HepG2 (cell line): Measurements from ENCODE around the gene SVIP. TPM values are rescaled to one million over a fixed set of nuclear protein-coding genes. Genes with fewer than 3 reads are reported as not detected.

ENCODE experiments used
- ATAC-seq: fragments of 200-7000 bp; cut with Tn5 transposase; 3 replicates; pipeline ENCODE4 v1.9.1; 2020; ENCODE audit warnings: mild to moderate bottlenecking, moderate library complexity
- BruUV-seq: library from RNA; stranded (reverse); fragments of 400-500 nt; replicated peaks from 2 replicates; lab custom pipeline; 2021; lab: Mats Ljungman, UMichigan
- CTCF ChIA-PET: fragments of 300-600 bp; formaldehyde crosslinking; extraction: SDS; loops from one replicate; lab custom pipeline; 2021; ENCODE audit warnings: low total read pairs, inconsistent platforms, low intra/inter-chr PET ratio; lab: Yijun Ruan, JAX
- POLR2A ChIA-PET: fragments of 350-600 bp; sonication (Branson Sonifier 250); formaldehyde crosslinking; loops from one replicate; lab custom pipeline; 2020; ENCODE audit warnings: antibody characterized with exemption, inconsistent platforms; lab: Yijun Ruan, JAX
- DNase-seq: peaks from one replicate; pipeline ENCODE4 v3.0.0-alpha.2; 2015; ENCODE audit warnings: low spot score
- FAIRE-seq: peaks from 3 replicates; lab custom pipeline; 2011; peaks lifted over from hg19 to GRCh38; lab: Jason Lieb, UNC
- H2AFZ ChIP-seq: one replicate; pipeline ENCODE4 v1.6.1; 2011; ENCODE audit warnings: low read length, inconsistent platforms
- H3K27ac ChIP-seq: fragments of 300-600 bp; 3 replicates; pipeline ENCODE4 v1.8.0; 2011; ENCODE audit warnings: mixed run types, mild to moderate bottlenecking, mixed read lengths, low read length, inconsistent platforms; ENCODE audit not compliant: insufficient read depth; ENCODE audit errors: extremely low read length
- H3K27me3 ChIP-seq, 2 experiments: fragments of 200-600 bp in 1 of 2; 2 replicates in 1 of 2; 3 replicates in 1 of 2; pipeline versions ENCODE4 v1.6.0 to v1.8.0; 2011; ENCODE audit warnings: low read length in 2 of 2, mild to moderate bottlenecking in 2 of 2, moderate library complexity in 2 of 2, inconsistent platforms in 1 of 2; ENCODE audit not compliant: insufficient read depth in 2 of 2, control insufficient read depth in 1 of 2
- H3K36me3 ChIP-seq, 2 experiments: fragments of 200-600 bp in 1 of 2; replicated peaks in 1 of 2; 2 replicates in 1 of 2; 3 replicates in 1 of 2; pipeline versions ENCODE4 v1.5.1 to v1.8.0; 2011; ENCODE audit warnings: low read length in 2 of 2, inconsistent platforms in 1 of 2; ENCODE audit not compliant: insufficient read depth in 2 of 2, control insufficient read depth in 1 of 2
- H3K4me1 ChIP-seq: 2 replicates; pipeline ENCODE4 v1.5.1; 2012; ENCODE audit warnings: low read length, inconsistent platforms; ENCODE audit not compliant: insufficient read depth
- H3K4me2 ChIP-seq: 2 replicates; pipeline ENCODE4 v1.6.0; 2011; ENCODE audit warnings: low read depth, low read length, inconsistent platforms
- H3K4me3 ChIP-seq, 3 experiments: fragments of 200-600 bp in 1 of 3; sonication (generic), shearing (Covaris generic) in 1 of 3; replicated peaks in 1 of 3; 2 replicates each; pipeline ENCODE4 v1.5.1; 2011 to 2016; ENCODE audit warnings: low read length in 3 of 3, inconsistent platforms in 2 of 3, low read depth in 2 of 3, mild to moderate bottlenecking in 2 of 3, control low read depth in 1 of 3, mixed read lengths in 1 of 3; ENCODE audit not compliant: insufficient read depth in 1 of 3
- H3K79me2 ChIP-seq: one replicate; pipeline ENCODE4 v1.6.1; 2011; ENCODE audit warnings: low read length, inconsistent platforms; ENCODE audit not compliant: insufficient read depth
- H3K9ac ChIP-seq: 2 replicates; pipeline ENCODE4 v1.6.0; 2011; ENCODE audit warnings: mild to moderate bottlenecking, low read depth, low read length, inconsistent platforms; ENCODE audit not compliant: insufficient read depth
- H3K9me3 ChIP-seq: 2 replicates; pipeline ENCODE4 v1.5.1; 2012; ENCODE audit warnings: mild to moderate bottlenecking, low read length
- H4K20me1 ChIP-seq: 2 replicates; pipeline ENCODE4 v1.6.0; 2011; ENCODE audit warnings: inconsistent platforms, mild to moderate bottlenecking, low read length, moderate library complexity; ENCODE audit not compliant: insufficient read depth
- ARNT2 ChIP-seq: sonication (generic); formaldehyde crosslinking; IDR thresholded peaks from 2 replicates; pipeline ENCODE4 v1.8.0; 2022; ENCODE audit warnings: mild to moderate bottlenecking, low read depth, missing genetic modification reagents, moderate library complexity
- EZH2 ChIP-seq: conservative IDR thresholded peaks from 2 replicates; pipeline ENCODE4 v1.6.1; 2012; ENCODE audit warnings: mild to moderate bottlenecking, low read depth, low read length, moderate library complexity
- ZNF207 ChIP-seq: fragments of 450-650 bp; IDR thresholded peaks from 2 replicates; pipeline ENCODE4 v1.6.1; 2016; ENCODE audit warnings: antibody characterized with exemption, borderline replicate concordance
- ZNF446 ChIP-seq: sonication (generic); formaldehyde crosslinking; IDR thresholded peaks from 2 replicates; pipeline ENCODE4 v1.5.0; 2020; ENCODE audit warnings: mild to moderate bottlenecking, missing genetic modification reagents
- ZSCAN12 ChIP-seq: sonication (generic); formaldehyde crosslinking; IDR thresholded peaks from 2 replicates; pipeline ENCODE4 v1.9.0; 2021; ENCODE audit warnings: mild to moderate bottlenecking, missing genetic modification reagents
- WGBS: methylation state at CpG from one replicate; pipeline ENCODE4 v1.1.6; 2017; ENCODE audit warnings: low lambda C conversion rate; 5-methylcytosine and 5-hydroxymethylcytosine counted together
- in situ Hi-C: cut with HindIII; loops from 2 replicates; pipeline ENCODE4 v1.10.0; 2017; ENCODE audit warnings: low pct_unique_long_range_greater_than_20kb; ENCODE audit not compliant: extremely low pct_ligation_motif_present
- intact Hi-C: fragments of 100-400 bp; cut with micrococcal nuclease; formaldehyde crosslinking; loops from one replicate; pipeline ENCODE4 v1.10.0; 2022; ENCODE audit not compliant: unreplicated experiment
- polyA plus RNA-seq, 8 experiments: library from polyadenylated mRNA; depleted of rRNA in 3 of 8; stranded (reverse) in 7 of 8; unstranded in 1 of 8; fragments of >200 nt; fragmentation: Illumina TruSeq in 4 of 8; extraction: Trizol in 4 of 8; gene quantifications; 2 replicates each; pipeline versions ENCODE4 v1.2.1 to v1.2.3, GENCODE V29; 2011 to 2016; ENCODE audit warnings: low read depth in 4 of 8, missing spikeins in 1 of 8, mixed read lengths in 1 of 8; ENCODE audit not compliant: insufficient read depth in 1 of 8
- total RNA-seq, 5 experiments: library from RNA; depleted of rRNA; stranded (reverse); fragments of >200 nt; fragmentation: Illumina TruSeq; extraction: Trizol; gene quantifications; 2 replicates each; pipeline ENCODE4 v1.2.3, GENCODE V29; 2016; ENCODE audit warnings: low read depth in 1 of 5
- TF ChIP-seq, protein P1 (sequence below): sonication (generic); formaldehyde crosslinking; IDR thresholded peaks from 2 replicates; pipeline ENCODE4 v1.4.0; 2020; ENCODE audit warnings: missing genetic modification reagents
- TF ChIP-seq, protein P2 (sequence below): IDR thresholded peaks from 2 replicates; pipeline ENCODE4 v1.6.1; 2016

SVIP gene
- total and polyA plus RNA-seq, 2 of the 13 experiments (the other 11 are each of a cell fraction or from before 2014, with no cell fraction given), result 6.3 to 27.2 TPM

GRCh38 chr11:22869325-22869724 is 39.7 kb upstream of the SVIP start:
- BruUV-seq, result no TSS peak
- no peak for FAIRE-seq
- Histone ChIP-seq H3K4me2 (no peak overlapping the region), H3K4me3 (no peak overlapping the region), H4K20me1 (no peaks in the 10 kb centered on the region), H2AFZ (no peak overlapping the region), H3K27me3 (no peaks in the 10 kb centered on the region), H3K27ac (no peak overlapping the region), H3K9ac (no peak overlapping the region), H3K9me3 (no peaks in the 10 kb centered on the region), H3K79me2 (no peaks in the 10 kb centered on the region), H3K36me3 (no peaks in the 10 kb centered on the region), H3K4me1 (no peaks in the 10 kb centered on the region)
- intact Hi-C loops (no loop called here), in situ Hi-C loops (no loop called here)
- no peak for ATAC-seq
- WGBS, result 26% methylated on average over 3 of the region's 3 CpGs
- TF ChIP-seq, protein P1, sequence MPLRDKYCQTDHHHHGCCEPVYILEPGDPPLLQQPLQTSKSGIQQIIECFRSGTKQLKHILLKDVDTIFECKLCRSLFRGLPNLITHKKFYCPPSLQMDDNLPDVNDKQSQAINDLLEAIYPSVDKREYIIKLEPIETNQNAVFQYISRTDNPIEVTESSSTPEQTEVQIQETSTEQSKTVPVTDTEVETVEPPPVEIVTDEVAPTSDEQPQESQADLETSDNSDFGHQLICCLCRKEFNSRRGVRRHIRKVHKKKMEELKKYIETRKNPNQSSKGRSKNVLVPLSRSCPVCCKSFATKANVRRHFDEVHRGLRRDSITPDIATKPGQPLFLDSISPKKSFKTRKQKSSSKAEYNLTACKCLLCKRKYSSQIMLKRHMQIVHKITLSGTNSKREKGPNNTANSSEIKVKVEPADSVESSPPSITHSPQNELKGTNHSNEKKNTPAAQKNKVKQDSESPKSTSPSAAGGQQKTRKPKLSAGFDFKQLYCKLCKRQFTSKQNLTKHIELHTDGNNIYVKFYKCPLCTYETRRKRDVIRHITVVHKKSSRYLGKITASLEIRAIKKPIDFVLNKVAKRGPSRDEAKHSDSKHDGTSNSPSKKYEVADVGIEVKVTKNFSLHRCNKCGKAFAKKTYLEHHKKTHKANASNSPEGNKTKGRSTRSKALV (CRISPR knock-in tag), result no peak
- TF ChIP-seq ZNF446 (CRISPR knock-in tag) (no peak), ARNT2 (no peak), EZH2 (no peak), ZSCAN12 (CRISPR knock-in tag) (no peak), ZNF207 (no peak)
- TF ChIP-seq, protein P2, sequence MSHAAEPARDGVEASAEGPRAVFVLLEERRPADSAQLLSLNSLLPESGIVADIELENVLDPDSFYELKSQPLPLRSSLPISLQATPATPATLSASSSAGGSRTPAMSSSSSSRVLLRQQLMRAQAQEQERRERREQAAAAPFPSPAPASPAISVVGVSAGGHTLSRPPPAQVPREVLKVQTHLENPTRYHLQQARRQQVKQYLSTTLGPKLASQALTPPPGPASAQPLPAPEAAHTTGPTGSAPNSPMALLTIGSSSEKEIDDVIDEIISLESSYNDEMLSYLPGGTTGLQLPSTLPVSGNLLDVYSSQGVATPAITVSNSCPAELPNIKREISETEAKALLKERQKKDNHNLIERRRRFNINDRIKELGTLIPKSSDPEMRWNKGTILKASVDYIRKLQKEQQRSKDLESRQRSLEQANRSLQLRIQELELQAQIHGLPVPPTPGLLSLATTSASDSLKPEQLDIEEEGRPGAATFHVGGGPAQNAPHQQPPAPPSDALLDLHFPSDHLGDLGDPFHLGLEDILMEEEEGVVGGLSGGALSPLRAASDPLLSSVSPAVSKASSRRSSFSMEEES (CRISPR knock-in tag), result no peak
- ChIA-PET POLR2A (no interaction called here), CTCF (no interaction called here)
- DNase-seq, result no peak
